AG09309 (cell line): Measurements from ENCODE around the gene IL3.

ENCODE experiments used
- DNase-seq: peaks from one replicate; pipeline ENCODE4 v3.0.0-alpha.2; 2010; ENCODE audit warnings: low read depth
- H3K4me3 ChIP-seq: 2 replicates; pipeline ENCODE4 v1.5.1; 2011; ENCODE audit warnings: mild to moderate bottlenecking, low read depth, low read length, moderate library complexity; ENCODE audit not compliant: control insufficient read depth
- CTCF ChIP-seq: IDR thresholded peaks from 2 replicates; pipeline ENCODE4 v1.5.1; 2011; ENCODE audit warnings: mild to moderate bottlenecking, low read depth, low read length, inconsistent platforms; ENCODE audit not compliant: insufficient read depth, control insufficient read depth; ENCODE audit errors: missing control alignments

The IL3 gene

GRCh38 chr5:132020568-132021339 lies 39.7 kb upstream of the IL3 start:
- TF ChIP-seq CTCF, result no peak
- H3K4me3 ChIP-seq, result no peak overlapping the region
- DNase-seq, result no peak

DNA sequence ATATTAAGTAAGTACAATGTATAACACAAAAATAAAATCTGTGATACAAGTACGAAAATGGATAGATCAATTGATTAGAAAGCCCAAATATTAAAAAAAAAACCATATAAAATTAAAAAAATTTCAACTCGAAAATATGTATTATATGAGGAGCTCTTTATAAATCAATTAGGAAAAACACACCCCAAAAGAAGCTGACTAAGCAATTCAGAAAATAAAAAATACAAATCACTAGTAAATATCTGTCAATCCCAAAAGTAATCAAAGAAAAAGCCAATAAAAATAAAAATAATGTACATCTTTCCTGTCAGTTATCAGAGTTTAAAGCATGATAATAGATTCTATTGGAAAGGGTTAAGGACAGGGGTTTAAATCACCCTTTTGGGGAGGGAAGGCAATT lies 38.8 kb upstream of the IL3 start:
- DNase-seq, result no peak
- H3K4me3 ChIP-seq, result no peak overlapping the region
- no peak for TF ChIP-seq CTCF

DNA sequence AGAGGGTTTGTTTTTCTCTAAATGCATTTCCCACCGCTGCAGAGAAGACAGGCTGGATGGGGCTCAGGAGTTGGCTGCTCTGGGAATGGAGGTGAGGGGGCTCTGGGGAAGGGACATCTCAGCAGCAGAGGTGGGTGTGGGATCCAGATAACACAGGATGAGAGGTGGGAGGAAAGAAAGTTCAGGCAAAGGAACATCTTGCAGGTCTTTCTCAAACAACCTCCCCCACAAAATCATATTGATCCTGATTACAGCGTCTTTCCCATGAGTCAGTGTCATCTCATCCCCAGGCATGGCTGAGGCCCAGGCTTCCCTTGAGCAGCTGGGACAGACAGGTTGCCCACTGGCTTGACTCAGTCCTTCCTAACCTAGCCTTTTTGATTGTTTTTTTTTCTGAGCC lies 37.7 kb upstream of the IL3 start:
- no peak overlapping the region for H3K4me3 ChIP-seq
- no peak for DNase-seq

DNA sequence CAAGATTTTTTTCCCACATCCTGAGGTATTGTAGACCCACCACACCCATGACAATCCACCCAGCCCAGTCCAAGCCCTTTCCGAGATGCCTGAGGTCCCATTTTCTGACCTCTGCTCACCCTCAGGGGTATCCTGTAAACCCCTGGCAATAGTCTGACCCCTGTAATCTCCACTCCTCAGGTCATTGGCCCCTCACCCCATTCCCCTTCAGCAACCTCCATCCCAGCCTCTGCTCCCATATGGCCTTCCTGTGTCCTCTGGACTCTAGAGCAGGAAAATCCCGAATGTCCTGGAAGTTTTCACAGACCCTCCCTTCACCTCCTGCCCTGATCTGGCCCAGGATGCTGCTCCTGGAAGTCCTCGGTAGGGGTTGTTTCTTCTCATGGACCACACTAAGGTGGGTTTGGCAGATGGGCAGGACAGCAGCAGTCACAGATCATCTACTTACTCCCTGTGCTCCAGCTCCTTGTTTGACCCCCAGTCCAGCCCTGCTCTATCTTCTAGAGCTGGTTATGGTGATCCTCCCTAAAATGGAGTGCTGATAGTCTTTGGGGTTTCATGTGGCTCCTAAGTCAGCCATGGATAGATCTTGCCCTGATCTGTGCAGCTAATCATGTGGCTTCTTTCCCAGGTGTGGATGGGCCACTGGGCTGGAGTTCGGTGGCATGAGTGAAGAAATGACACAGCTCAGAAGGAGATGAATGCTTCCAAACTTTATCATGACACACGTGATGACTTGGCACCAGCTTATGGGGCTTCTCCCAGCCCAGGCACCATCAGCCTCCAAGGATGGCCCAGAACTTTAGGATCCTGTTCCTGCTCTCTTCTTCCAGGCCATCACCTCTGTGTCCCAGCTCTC lies 37.0 kb upstream of the IL3 start:
- TF ChIP-seq CTCF, result no peak
- no peak for DNase-seq
- no peak overlapping the region for H3K4me3 ChIP-seq

More for the DNA sequence above, 37.7 kb upstream of the IL3 start:
- TF ChIP-seq CTCF, result no peak

DNA sequence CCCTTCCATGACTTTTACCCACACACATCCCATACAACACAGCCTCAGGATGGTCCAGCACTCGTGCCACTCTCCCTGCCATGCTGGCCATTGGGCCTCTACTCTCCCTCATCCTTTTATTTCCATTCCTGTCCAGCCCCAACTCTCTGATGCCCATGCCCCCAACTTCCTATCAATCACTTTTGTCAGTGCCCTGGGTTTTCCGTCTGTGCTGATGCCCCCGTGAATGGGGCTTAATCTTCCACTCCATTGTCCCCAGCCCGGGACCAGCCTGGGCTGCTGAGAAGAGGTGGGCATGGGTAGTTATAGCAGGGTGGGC lies 36.4 kb upstream of the IL3 start:
- no peak for DNase-seq
- no peak for TF ChIP-seq CTCF
- H3K4me3 ChIP-seq, result no peak overlapping the region

DNA sequence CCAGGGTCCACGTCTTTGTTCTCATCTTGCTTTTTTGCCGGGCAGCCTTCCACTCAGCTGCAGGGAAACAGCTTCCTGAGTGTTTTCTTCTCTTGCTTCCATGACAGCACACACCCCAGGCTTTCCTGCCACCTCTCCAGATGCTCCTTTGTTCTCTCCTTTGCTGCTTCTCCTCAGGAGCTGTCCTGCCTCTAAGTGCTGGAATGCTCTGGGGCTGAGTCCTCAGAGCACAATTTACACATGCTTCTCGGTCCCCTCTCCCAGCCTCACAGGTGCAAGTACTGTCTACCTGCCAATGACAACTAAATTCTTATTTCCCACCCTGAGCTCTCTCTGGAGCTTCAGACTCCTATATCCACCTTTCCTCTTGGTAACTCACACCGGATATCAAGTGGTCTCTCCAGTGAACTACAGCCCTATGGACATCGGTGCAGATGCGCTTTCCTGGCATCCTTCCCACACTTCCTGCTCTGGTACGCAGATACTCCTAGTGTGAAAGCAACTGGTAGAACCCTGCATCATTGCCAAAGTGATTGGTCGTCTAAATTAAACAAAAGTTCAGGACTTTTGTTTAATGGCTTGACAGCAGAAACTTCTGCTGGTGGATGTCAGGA lies 35.6 kb upstream of the IL3 start:
- DNase-seq, result no peak
- TF ChIP-seq CTCF, result no peak
- H3K4me3 ChIP-seq, result no peak overlapping the region
